ENCODE data around the gene SGSH.
A peak's percentile ranks its signal among the peaks of the same experiment; 100 is the strongest.

Gene SGSH

GRCh38 chr17:80220736-80221215, 643 bp upstream of the SGSH start:
- no peak for TF ChIP-seq RARB (CRISPR knock-in tag; IDR thresholded peaks at IDR 0.05)
- TF ChIP-seq SNAI2 (CRISPR knock-in tag; IDR thresholded peaks at IDR 0.05): no peak
- TF ChIP-seq PATZ1 (CRISPR knock-in tag; IDR thresholded peaks at IDR 0.05; ENCODE audit: borderline replicate concordance): peak; percentile 50; the same call in 1 of the 2 replicates
- peak; percentile 44 for ATAC-seq

- no peak; the same call in 1 of the 3 replicates for ATAC-seq
These were observed 425 bp downstream of the SGSH start for GRCh38 chr17:80219763-80220053.

GRCh38 chr17:80219013-80219762, 945 bp downstream of the SGSH start:
- TF ChIP-seq ISL1 (CRISPR knock-in tag; IDR thresholded peaks at IDR 0.05) (no peak), TOX (CRISPR knock-in tag; IDR thresholded peaks at IDR 0.05; ENCODE audit: borderline replicate concordance) (no peak), POU6F1 (CRISPR knock-in tag; IDR thresholded peaks at IDR 0.05; ENCODE audit: borderline replicate concordance, low read depth) (no peak), PATZ1 (CRISPR knock-in tag; IDR thresholded peaks at IDR 0.05; ENCODE audit: borderline replicate concordance) (no peak), SNAI2 (CRISPR knock-in tag; IDR thresholded peaks at IDR 0.05) (no peak), ZNF565 (CRISPR knock-in tag; conservative IDR thresholded peaks at IDR 0.05; ENCODE audit: low read depth) (no peak), CSDC2 (CRISPR knock-in tag; IDR thresholded peaks at IDR 0.05) (no peak), ESRRG (CRISPR knock-in tag; IDR thresholded peaks at IDR 0.05) (no peak), TSHZ2 (CRISPR knock-in tag; IDR thresholded peaks at IDR 0.05) (no peak), ARNTL (CRISPR knock-in tag; IDR thresholded peaks at IDR 0.05; ENCODE audit: borderline replicate concordance, low read depth) (no peak), ZNF8 (CRISPR knock-in tag; IDR thresholded peaks at IDR 0.05) (no peak), PPARA (CRISPR knock-in tag; IDR thresholded peaks at IDR 0.05; ENCODE audit: borderline replicate concordance) (no peak), ZC3H10 (CRISPR knock-in tag; IDR thresholded peaks at IDR 0.05) (no peak), RARB (CRISPR knock-in tag; IDR thresholded peaks at IDR 0.05) (no peak), GLIS3 (CRISPR knock-in tag; IDR thresholded peaks at IDR 0.05) (no peak), OSR1 (CRISPR knock-in tag; IDR thresholded peaks at IDR 0.05) (no peak), TCF4 (CRISPR knock-in tag; IDR thresholded peaks at IDR 0.05; ENCODE audit: borderline replicate concordance) (no peak), CREB5 (CRISPR knock-in tag; IDR thresholded peaks at IDR 0.05; ENCODE audit: low read depth) (no peak), ZFP30 (CRISPR knock-in tag; IDR thresholded peaks at IDR 0.05) (no peak)
- ATAC-seq: peak; percentile 54

More at GRCh38 chr17:80219763-80220053, 425 bp downstream of the SGSH start:
- TF ChIP-seq SNAI2 (CRISPR knock-in tag; IDR thresholded peaks at IDR 0.05): no peak

Data from SK-N-SH treated with all-trans-retinoic acid at 6 μM for 48 hours (cell line).